Hematopoietic multipotent progenitor cell treated with erythropoietin and hydrocortisone succinate and interleukin-3 and kit ligand, for 6 days (in vitro differentiated cells): ENCODE measurements around the gene ASIP.
A peak's percentile ranks its signal among the peaks of the same experiment; 100 is the strongest.
"Not testable (repeated sequence)": the region's sequence is repeated elsewhere in the genome, so short reads cannot be mapped to it uniquely, and the experiment has no call there.

Experiments
- DNase-seq: peaks from one replicate; pipeline ENCODE4 v3.0.0-alpha.2; 2015

Gene ASIP

GRCh38 chr20:34243377-34243776, 2.2 kb downstream of the ASIP start:
- no peak for DNase-seq

DNA sequence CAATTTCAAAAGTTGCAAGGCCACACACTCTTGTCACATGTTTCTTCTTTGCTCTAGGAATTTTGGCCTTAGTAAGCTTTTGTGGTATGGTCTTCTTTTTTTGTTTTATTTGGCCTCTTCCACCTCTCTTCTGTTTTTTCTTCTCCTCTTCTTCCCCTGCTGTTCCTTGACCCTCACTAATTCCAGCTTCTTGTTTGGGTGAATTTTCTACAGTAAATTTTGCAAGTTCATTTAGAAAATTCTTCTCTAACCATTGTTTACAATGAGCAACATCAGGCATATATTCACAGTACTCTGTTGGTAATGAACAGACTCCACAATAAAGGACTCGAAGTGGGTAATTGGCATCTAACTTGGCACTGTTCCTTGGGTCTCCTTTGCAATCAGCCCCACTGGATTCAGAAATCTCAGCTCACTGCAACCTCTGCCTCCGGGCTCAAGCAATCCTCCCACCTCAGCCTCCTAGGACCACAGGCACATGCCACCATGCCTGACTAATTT, 5.0 kb downstream of the ASIP start:
- no peak for DNase-seq

DNA sequence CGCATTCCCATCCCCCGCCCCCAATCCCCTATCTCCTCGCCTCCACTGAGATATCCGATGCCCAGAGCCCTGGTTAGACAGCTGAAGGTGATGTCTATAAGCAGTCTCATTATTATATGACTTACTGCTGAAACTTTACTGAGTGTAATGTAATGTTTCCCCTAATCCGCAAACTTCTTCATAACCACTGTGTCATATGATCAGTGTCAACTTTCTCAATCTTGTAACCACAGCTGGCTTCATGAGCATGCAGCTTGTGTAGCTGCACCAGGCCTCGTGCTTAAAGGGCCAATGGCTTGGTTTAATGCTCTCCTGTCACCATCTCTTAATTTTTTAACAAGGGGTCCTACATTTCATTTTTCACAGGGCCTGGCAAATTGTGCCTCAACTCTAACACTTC, 8.1 kb downstream of the ASIP start:
- peak; percentile 83 for DNase-seq

- no peak for DNase-seq
Observed at GRCh38 chr20:34250005-34250404, 8.8 kb downstream of the ASIP start.

DNA sequence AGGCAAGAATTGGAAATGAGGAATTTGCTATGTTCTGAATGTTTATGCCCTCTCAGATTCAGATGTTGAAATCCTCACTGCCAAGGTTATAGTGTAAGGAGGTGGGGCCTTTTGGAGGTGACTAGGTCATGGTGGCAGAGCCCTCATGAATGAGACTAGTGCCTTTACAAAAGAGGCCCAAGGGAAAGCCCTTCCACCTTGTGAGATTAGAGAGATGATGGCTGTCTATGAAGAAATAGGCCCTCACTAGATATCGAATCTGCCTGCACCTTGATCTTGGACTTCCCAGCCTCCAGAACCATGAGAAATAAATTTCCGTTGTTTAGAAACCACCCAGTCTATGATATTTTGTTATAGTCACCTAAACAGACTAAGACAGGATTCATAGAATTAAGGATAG, 10.4 kb downstream of the ASIP start:
- DNase-seq = no peak

DNA sequence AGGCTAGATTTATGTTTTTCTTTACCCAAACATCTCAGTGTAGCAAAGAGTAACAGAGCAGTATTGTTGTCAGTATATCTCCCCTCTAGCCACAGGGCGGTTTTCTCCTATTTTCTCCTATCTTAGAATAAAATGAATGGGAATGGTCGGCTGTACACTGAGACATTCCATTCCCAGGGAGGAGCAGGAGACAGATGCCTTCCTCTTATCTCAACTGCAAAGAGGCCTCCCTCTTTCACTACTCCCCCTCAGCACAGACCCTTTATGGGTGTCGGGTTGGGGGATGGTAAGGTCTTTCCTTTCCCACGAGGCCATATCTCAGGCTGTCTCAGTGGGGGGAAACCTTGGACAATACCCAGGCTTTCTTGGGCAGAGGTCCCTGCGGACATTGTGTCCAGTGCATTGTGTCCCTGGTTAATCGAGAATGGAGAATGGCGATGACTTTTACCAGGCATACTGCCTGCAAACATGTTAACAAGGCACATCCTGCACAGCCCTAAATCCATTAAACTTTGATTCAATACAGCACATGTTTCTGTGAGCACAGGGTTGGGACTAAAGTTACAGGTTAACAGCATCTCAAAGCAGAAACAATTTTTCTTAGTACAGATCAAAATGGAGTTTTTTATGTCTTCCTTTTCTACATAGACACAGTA, 11.3 kb downstream of the ASIP start:
- not testable (repeated sequence) for DNase-seq

- no peak for DNase-seq
Observed at GRCh38 chr20:34254979-34255378, 13.8 kb downstream of the ASIP start.

GRCh38 chr20:34256629-34257124, 15.5 kb downstream of the ASIP start:
- DNase-seq = no peak

DNA sequence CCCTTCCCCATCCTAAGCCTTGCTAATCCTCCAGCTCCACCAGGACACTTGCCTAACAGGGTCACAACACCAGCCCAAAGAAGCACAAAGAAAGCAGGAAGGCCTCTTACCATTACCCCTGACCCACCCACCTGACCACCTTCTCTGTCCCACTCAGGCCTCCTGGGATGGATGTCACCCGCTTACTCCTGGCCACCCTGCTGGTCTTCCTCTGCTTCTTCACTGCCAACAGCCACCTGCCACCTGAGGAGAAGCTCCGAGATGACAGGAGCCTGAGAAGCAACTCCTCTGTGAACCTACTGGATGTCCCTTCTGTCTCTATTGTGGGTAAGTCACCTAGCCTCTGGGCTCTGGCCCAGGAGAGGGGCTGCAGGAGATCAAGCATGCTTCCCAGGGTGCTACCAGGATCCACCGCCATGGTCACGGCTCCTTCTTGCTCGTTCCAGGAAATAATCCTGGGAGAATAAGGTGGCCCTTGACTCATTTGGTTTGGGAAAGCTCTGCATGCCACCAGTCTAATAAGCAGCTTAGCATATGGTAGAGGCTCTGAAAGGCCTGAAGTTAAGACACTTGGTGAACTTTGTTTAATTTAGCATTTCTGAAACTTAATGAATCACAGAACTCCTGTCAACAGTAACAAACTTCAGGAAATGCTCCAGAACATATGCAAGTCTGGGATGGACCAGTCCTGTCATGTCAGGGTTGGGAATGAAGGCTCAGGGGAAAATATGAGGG, 19.2 kb downstream of the ASIP start:
- no peak for DNase-seq

DNA sequence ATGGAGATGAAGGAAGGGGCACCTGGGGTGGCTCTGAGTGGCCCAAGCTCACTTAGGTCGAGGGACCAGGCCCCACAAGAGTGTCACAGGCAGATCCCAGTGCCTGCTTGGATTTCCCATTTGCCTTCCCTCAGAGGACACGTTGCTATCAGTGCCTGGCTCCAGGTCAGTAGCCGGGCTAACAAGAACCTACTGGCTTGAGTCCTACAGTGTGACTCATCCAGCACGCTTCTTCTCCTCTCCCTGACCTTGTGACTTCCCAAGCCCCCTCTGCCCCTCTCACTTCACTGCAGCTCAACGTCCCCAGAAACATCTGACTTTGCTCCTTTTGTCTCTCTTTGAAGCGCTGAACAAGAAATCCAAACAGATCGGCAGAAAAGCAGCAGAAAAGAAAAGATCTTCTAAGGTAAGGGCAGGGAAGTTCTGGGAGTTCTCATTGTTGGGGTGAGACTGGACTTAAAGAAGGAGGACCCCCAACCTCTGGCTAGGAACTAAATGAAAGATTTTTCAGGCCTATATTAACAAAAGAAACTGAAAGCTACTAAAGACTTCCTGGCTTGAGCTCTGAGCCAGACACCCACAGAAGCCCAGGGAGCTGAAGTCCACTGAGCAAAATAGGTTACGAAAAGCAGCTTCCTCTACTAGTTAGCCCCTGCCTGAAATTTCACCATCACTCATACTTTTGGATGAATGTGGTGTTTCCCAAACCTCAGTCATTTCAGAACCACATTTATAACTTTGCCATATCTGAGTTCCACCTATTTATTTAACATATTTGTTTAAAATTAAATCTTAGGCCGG, 21.5 kb downstream of the ASIP start:
- DNase-seq = no peak

DNA sequence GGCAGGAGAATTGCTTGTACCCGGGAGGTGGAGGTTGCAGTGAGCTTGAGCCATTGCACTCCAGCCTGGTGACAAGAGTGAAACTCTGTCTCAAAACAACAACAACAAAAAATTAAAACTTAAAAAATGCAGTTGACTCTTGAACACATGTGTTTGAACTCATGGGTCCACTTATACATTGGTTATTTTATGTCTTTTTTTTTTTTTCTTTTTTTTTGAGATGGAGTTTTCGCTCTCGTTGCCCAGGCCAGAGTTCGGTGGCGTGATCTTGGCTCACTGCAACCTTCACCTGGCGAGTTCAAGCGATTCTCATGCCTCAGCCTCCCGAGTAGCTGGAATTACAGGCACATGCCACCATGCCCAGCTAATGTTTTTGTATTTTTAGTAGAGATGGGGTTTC, 22.2 kb downstream of the ASIP start:
- DNase-seq = not testable (repeated sequence)

DNA sequence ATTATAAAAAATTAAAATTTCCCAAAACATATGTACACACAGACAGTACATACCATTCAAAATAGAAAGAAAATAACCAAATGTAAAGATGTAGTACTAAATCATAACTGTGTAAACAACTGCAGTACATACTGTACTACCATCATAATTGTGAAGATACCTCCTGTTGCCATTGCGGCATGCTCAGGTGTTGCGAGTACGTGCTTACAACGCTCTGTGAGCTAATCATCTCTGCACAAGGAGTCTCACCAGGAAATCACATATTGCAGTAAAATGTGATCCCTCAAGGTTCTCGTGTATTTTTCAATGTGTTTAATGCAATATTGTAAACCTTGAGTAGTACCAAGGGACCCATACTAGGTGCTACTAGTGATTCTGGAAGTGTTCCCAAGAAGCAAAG, 22.9 kb downstream of the ASIP start:
- no peak for DNase-seq

DNA sequence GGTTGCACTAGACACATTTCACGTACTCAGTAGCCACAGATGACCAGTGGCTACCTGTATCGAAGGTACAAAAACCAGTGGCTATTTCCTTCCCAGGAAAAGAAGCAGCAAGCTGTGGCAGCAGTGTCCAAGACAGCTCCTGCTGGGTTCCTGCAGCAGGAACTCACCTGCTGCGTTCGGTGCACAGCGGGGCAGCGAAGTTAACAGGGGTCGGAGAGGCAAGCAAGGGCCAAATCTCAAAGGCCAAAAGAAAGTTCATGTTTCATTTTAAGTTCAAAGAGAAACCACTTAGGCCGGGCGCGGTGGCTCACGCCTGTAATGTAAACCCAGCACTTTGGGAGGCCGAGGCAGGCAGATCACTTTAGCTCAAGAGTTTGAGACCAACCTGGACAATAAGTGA, 26.9 kb downstream of the ASIP start:
- DNase-seq = no peak

DNA sequence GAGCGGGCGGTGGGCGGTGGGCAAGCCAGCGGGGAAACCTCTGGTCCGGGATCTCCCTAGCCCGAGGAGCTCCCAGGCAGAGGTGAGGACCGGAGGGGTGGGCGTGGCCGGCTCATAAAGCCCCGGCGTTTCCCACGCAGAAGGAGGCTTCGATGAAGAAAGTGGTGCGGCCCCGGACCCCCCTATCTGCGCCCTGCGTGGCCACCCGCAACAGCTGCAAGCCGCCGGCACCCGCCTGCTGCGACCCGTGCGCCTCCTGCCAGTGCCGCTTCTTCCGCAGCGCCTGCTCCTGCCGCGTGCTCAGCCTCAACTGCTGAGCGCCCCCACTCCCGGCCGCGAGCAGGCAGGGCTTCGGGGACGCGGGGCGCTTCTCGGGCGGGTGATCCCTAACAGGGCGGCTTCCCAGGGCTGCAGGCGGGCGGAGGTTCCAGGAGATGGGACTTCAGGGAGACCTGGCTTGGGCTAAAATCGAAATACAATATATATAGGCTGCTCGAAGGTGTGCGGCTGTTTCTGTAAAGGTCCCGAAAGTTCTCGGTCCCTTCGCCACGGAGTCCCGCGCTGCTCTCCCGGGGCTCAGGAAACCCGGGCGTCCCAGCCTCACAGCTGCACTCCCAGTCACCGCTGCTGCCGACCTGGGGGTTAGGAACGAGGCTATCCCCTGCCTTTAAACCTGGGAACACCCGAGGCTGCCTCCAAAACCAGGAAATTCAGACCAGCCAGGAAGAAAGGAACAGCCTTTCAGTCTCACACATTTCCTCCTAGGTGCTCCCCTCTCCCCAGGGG, 27.8 kb downstream of the ASIP start:
- DNase-seq = peak; percentile 41

DNA sequence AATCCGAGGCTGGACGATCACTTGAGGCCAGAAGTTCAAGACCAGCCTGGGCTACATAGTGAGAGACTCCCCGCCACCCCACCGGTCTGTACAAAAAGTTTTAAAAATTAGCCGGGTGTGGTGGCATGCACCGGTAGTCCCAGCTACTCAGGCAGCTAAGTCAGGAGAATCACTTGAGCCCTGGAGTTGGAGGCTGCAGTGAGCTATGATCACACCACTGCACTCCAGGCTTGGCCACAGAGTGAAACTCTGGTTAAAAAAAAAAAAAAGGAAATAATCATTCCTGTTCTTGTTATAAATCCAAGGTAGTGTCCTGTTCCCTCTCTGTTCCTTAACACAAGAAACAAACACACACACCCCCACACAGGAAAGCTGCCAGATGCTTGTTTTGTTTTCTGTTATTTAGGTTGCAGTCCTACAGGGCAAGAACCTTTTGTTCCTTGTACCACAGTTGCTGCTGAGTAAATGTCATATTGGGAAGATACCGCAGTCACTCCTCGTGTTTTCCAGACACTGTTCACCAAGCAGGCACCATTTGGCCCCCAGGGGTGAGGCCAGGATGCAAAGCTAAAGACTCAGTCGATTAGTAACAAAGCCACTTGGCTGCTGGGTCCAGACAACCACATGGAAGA, 28.9 kb downstream of the ASIP start:
- no peak for DNase-seq

- no peak for DNase-seq
Observed at GRCh38 chr20:34271956-34272355, 30.7 kb downstream of the ASIP start.

- no peak for DNase-seq
Observed at GRCh38 chr20:34274694-34275093, 33.5 kb downstream of the ASIP start.

GRCh38 chr20:34281177-34281576, 40.0 kb downstream of the ASIP start:
- no peak for DNase-seq

GRCh38 chr20:34282041-34282440, 40.8 kb downstream of the ASIP start:
- no peak for DNase-seq

- DNase-seq = no peak
Observed at GRCh38 chr20:34283844-34284243, 42.6 kb downstream of the ASIP start.

- no peak for DNase-seq
Observed at GRCh38 chr20:34285450-34285849, 44.2 kb downstream of the ASIP start.

DNA sequence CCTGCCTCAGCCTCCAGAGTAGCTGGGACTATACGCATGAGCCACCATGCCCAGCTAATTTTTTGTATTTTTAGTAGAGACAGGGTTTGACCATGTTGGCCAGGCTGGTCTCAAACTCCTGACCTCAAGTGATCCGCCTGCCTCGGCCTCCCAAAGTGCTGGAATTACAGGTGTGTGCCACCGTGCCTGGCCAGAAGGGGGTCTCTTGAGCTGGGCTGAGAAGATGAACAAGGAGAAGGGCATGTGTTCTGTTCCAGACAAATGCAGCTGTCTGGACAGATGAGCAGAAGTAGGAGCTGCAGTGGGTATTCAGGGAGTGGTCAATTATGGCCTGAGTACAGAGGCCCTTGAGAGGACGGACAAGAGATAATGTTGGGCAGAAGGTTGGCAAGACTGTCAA, 46.3 kb downstream of the ASIP start:
- not testable (repeated sequence) for DNase-seq
